DND-41 (cell line): ENCODE results near the gene AGAP1.
A peak's percentile ranks its signal among the peaks of the same experiment; 100 is the strongest.

ENCODE experiments used
- ATAC-seq: fragments of 200-7000 bp; cut with Tn5 transposase; 3 replicates; pipeline ENCODE4 v1.9.1; 2021; ENCODE audit warnings: low read depth; ENCODE audit not compliant: insufficient read depth
- DNase-seq: peaks from one replicate; pipeline ENCODE4 v3.0.0-alpha.2; 2020
- H2AFZ ChIP-seq: 2 replicates; pipeline ENCODE4 v1.6.0; 2012; ENCODE audit warnings: low read depth, low read length
- H3K27ac ChIP-seq: 2 replicates; pipeline ENCODE4 v1.5.1; 2012; ENCODE audit warnings: low read length, inconsistent platforms
- H3K27me3 ChIP-seq: fragments of 200-600 bp; sonication (generic); 2 replicates; pipeline ENCODE4 v1.6.0; 2012; ENCODE audit warnings: low read length, mild to moderate bottlenecking, inconsistent platforms; ENCODE audit not compliant: insufficient read depth, poor library complexity
- H3K36me3 ChIP-seq: 2 replicates; pipeline ENCODE4 v1.5.1; 2012; ENCODE audit warnings: low read length, inconsistent platforms; ENCODE audit not compliant: insufficient read depth
- H3K4me1 ChIP-seq: 2 replicates; pipeline ENCODE4 v1.5.1; 2012; ENCODE audit warnings: mild to moderate bottlenecking, low read length; ENCODE audit not compliant: insufficient read depth
- H3K4me2 ChIP-seq: 2 replicates; pipeline ENCODE4 v1.6.0; 2012; ENCODE audit warnings: mild to moderate bottlenecking, moderate library complexity, low read length, inconsistent platforms; ENCODE audit not compliant: insufficient read depth
- H3K4me3 ChIP-seq, 2 experiments: fragments of 200-600 bp in 1 of 2; shearing (Covaris generic) in 1 of 2; 2 replicates each; pipeline ENCODE4 v1.5.1; 2012 to 2016; ENCODE audit warnings: inconsistent platforms in 2 of 2, low read length in 2 of 2, mild to moderate bottlenecking in 2 of 2, low read depth in 1 of 2, moderate library complexity in 1 of 2
- H3K79me2 ChIP-seq: 2 replicates; pipeline ENCODE4 v1.6.0; 2012; ENCODE audit warnings: low read length, inconsistent platforms; ENCODE audit not compliant: insufficient read depth
- H3K9ac ChIP-seq: 2 replicates; pipeline ENCODE4 v1.6.0; 2012; ENCODE audit warnings: low read depth, mild to moderate bottlenecking, inconsistent platforms, low read length, moderate library complexity
- H3K9me3 ChIP-seq: 2 replicates; pipeline ENCODE4 v1.5.1; 2012; ENCODE audit warnings: low read length, moderate library complexity, mild to moderate bottlenecking, inconsistent platforms; ENCODE audit not compliant: insufficient read depth, severe bottlenecking
- H4K20me1 ChIP-seq: 2 replicates; pipeline ENCODE4 v1.6.0; 2012; ENCODE audit warnings: low read length; ENCODE audit not compliant: insufficient read depth
- EZH2 ChIP-seq: IDR thresholded peaks from 3 replicates; pipeline ENCODE4 v1.6.1; 2012; ENCODE audit warnings: borderline replicate concordance, low read depth, mild to moderate bottlenecking, moderate library complexity, low read length, inconsistent platforms; ENCODE audit not compliant: severe bottlenecking
- TF ChIP-seq, protein P1 (sequence below): IDR thresholded peaks from 2 replicates; pipeline ENCODE4 v1.5.1; 2012; ENCODE audit warnings: borderline replicate concordance, low read length, moderate library complexity, mild to moderate bottlenecking; ENCODE audit not compliant: poor library complexity, severe bottlenecking; ENCODE audit errors: extremely low read depth

The AGAP1 gene

GRCh38 chr2:235672720-235673119, 178.9 kb downstream of the AGAP1 start:
- ATAC-seq (no peak), DNase-seq (no peak)
- no peak overlapping the region for H3K9ac ChIP-seq
- no peak overlapping the region for H3K27ac ChIP-seq
- peak overlapping the region; percentile 60; the same call in 1 of the 2 replicates for H3K4me2 ChIP-seq
- peaks cover 25% of the 10 kb centered on the region; the same call in 1 of the 2 replicates for H4K20me1 ChIP-seq
- H3K79me2 ChIP-seq: peaks cover 29% of the 10 kb centered on the region
- H3K4me1 ChIP-seq: peaks cover 33% of the 10 kb centered on the region
- no peaks in the 10 kb centered on the region for H3K36me3 ChIP-seq
- no peak overlapping the region for H2AFZ ChIP-seq
- TF ChIP-seq EZH2: no peak
- TF ChIP-seq, protein P1, sequence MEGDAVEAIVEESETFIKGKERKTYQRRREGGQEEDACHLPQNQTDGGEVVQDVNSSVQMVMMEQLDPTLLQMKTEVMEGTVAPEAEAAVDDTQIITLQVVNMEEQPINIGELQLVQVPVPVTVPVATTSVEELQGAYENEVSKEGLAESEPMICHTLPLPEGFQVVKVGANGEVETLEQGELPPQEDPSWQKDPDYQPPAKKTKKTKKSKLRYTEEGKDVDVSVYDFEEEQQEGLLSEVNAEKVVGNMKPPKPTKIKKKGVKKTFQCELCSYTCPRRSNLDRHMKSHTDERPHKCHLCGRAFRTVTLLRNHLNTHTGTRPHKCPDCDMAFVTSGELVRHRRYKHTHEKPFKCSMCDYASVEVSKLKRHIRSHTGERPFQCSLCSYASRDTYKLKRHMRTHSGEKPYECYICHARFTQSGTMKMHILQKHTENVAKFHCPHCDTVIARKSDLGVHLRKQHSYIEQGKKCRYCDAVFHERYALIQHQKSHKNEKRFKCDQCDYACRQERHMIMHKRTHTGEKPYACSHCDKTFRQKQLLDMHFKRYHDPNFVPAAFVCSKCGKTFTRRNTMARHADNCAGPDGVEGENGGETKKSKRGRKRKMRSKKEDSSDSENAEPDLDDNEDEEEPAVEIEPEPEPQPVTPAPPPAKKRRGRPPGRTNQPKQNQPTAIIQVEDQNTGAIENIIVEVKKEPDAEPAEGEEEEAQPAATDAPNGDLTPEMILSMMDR: no peak
- H3K9me3 ChIP-seq: no peaks in the 10 kb centered on the region
- no peak overlapping the region for H3K4me3 ChIP-seq
- H3K27me3 ChIP-seq: no peaks in the 10 kb centered on the region

DNA sequence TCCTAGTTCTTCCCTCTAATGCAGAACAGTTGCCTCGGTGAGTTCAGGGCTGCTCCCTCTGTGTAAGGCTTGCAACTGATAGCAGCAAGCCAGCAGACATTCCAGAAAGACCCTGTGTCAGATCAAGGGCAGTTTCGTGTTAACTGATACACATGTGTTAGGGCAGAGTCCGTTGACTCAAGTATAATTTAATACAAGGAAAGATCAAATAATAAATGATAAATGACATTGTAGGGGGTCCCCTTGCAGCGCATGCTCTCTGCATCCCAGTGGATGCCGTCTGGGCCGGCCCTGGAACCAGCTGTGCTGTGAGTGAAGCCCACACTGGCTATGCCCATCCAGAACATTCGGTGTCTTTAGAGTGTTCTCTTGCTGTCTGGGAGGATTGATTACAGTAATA, 180.3 kb downstream of the AGAP1 start:
- Histone ChIP-seq H3K9ac (no peak overlapping the region), H3K79me2 (peaks cover 34% of the 10 kb centered on the region), H2AFZ (no peak overlapping the region), H3K27me3 (no peaks in the 10 kb centered on the region), H3K4me1 (peaks cover 28% of the 10 kb centered on the region), H3K9me3 (no peaks in the 10 kb centered on the region), H3K27ac (no peak overlapping the region), H3K36me3 (no peaks in the 10 kb centered on the region), H4K20me1 (peaks cover 27% of the 10 kb centered on the region; the same call in 1 of the 2 replicates), H3K4me3 (no peak overlapping the region), H3K4me2 (no peak overlapping the region)
- no peak for ATAC-seq
- no peak for DNase-seq
- TF ChIP-seq, protein P1: no peak
- no peak for TF ChIP-seq EZH2

GRCh38 chr2:235674812-235675211, 181.0 kb downstream of the AGAP1 start:
- peaks cover 27% of the 10 kb centered on the region; the same call in 1 of the 2 replicates for H4K20me1 ChIP-seq
- no peak overlapping the region for H3K4me2 ChIP-seq
- H2AFZ ChIP-seq: no peak overlapping the region
- H3K79me2 ChIP-seq: peaks cover 38% of the 10 kb centered on the region
- H3K9ac ChIP-seq: no peak overlapping the region
- no peak overlapping the region for H3K4me3 ChIP-seq
- TF ChIP-seq EZH2: no peak
- TF ChIP-seq, protein P1: no peak
- no peak for ATAC-seq
- no peaks in the 10 kb centered on the region for H3K9me3 ChIP-seq
- DNase-seq: no peak
- no peaks in the 10 kb centered on the region for H3K27me3 ChIP-seq
- H3K36me3 ChIP-seq: no peaks in the 10 kb centered on the region
- peaks cover 27% of the 10 kb centered on the region for H3K4me1 ChIP-seq
- H3K27ac ChIP-seq: no peak overlapping the region

GRCh38 chr2:235675678-235676535, 182.1 kb downstream of the AGAP1 start:
- Histone ChIP-seq H3K9ac (no peak overlapping the region), H2AFZ (no peak overlapping the region), H3K79me2 (peaks cover 46% of the 10 kb centered on the region), H3K4me1 (peaks cover 22% of the 10 kb centered on the region), H4K20me1 (peaks cover 36% of the 10 kb centered on the region; the same call in 1 of the 2 replicates), H3K27me3 (no peaks in the 10 kb centered on the region), H3K27ac (no peak overlapping the region), H3K4me2 (no peak overlapping the region), H3K9me3 (no peaks in the 10 kb centered on the region), H3K4me3 (no peak overlapping the region), H3K36me3 (no peaks in the 10 kb centered on the region)
- ATAC-seq: no peak
- no peak for TF ChIP-seq EZH2
- TF ChIP-seq, protein P1: peak; percentile 4
- DNase-seq: no peak
